ENCODE measurements around the gene NME1. TPM values are rescaled to one million over a fixed set of nuclear protein-coding genes. Genes with fewer than 3 reads are reported as not detected.

The NME1 gene
- total RNA-seq = 388 and 400 TPM in 2 replicates

DNA sequence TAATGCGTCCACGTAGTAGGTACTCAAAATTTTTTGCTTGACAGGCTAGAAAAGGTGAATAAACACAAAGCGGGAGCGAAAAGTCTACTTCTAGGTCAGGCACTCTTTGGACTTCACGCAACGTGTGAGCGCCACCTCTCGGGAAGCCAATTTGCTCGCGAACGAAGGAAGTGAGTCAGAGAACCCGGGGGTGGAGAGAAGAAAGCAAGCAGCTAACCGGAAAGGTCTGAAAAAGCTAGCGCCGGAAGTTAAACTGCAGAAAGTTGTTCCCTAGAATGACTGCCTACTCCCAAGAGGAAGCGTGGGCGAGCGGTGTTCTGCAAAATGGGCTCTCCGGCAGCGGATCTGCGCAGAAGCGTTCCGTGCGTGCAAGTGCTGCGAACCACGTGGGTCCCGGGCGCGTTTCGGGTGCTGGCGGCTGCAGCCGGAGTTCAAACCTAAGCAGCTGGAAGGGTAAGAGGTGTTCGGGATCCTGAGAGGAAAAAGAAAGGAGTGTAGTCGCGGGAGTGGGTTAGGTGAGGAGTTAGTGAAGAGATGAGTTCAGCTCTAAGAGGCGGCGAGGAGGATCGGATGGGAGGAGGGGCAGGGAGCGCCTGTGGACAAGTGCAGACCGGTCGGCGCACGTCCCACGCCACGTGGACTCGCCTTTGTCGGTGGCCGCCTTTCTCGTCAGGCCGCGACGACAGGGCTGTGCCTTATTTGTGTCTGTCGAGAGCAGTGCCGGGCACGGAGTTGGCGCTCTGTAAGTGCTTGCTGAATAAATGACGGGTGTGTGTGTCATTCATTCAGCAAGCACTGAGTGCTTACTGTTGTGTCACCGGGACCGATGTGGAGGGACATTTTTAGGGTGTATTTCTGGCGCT lies at the start of gene NME1:
Gene NME1 (plus strand): TSS at position 350 of the 863 bp plus-strand sequence. CDS start 2,096 bp downstream, outside the sequence.

DNA sequence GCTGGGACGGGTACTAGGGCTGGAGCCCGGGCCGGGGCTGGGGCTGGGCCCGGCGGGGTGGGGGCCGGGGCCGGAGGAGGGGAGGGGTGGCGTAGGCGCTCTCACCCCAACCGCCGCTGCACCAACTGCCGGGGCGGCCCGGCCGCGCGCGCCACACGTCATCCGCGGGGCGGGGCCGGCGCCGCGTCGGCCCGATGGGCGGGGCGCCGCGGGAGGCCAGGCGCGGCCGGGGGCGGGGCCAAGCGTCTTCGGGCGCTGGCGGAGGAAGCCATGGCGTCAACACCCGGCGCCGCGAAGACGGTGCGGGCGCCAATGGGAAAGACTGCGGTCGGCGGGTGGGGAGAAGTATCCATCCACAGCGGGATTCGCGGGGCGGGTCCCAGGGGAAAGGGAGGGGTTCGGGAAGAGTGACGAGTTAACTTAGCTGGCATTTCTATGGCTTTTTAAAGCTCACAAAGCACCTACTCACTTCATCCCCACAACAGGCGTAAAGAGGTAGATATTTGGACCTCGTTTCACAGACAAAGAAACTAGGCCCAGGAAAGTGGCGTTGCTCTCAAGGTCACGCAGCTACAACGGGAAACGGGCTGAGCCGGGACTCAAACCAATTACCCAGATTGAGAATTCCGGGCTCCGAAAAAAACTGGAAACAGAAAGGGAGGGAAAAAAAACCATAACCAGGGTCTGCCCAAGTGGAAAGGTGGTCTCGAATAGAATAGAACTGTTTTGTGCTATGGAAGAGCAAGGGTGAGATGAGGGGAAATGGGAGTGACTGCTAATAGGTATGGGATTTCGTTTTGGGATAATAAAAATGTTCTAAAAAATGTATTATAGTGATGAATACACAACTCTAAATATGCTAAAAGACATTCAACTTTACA lies 32.4 kb upstream of the NME1 start, which contains the start of gene SPAG9:
Gene SPAG9 (minus strand): TSS at position 130 of the 881 bp plus-strand sequence. CDS start 212 bp downstream, outside the sequence.

DNA sequence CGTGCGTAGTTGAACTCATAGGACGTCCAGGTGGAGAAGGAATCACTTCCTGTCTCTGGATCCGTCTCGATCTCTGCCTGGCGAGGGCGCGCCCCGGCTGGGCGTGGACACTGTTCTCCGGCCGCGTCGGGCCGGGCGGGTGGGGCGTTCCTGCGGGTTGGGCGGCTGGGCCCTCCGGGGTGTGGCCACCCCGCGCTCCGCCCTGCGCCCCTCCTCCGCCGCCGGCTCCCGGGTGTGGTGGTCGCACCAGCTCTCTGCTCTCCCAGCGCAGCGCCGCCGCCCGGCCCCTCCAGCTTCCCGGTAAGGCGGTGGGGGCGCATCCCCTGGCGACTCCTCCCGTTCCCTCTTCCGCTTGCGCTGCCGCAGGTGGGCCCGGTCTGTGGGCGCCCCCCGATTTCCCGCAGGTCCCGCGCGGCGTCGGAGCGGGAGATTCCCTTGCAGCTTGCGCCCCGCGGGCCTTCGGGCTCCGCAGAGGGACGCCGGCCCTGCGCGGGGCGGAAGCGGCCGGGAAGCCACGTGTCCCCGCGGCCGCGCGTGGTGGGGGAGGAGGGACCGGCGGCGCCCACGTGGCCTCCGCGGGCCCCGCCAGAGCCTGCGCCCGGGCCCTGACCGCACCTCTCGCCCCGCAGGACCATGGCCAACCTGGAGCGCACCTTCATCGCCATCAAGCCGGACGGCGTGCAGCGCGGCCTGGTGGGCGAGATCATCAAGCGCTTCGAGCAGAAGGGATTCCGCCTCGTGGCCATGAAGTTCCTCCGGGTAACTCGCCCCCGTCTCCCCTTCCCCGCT lies 13.0 kb downstream of the NME1 start, which contains the start of gene NME2:
Gene NME2 (plus strand): TSS at position 214 of the 789 bp plus-strand sequence. CDS start 420 bp downstream, at position 634.

Other genes with a start within 250 kb of the NME1 start
- 60.3 and 63.4 TPM in 2 replicates for gene SPAG9, start 32.7 kb upstream of the NME1 start, total RNA-seq
- 872 and 888 TPM in 2 replicates for gene NME2, start 12.9 kb downstream of the NME1 start, total RNA-seq
- gene MBTD1, start 106.5 kb downstream of the NME1 start, total RNA-seq = 2.3 and 3.1 TPM in 2 replicates
- 45.2 and 48.6 TPM in 2 replicates for gene UTP18, start 107.0 kb downstream of the NME1 start, total RNA-seq

All from mammary microvascular endothelial cell (primary cell).